Stomach (tissue), 9 donors: ENCODE data around the gene RABGAP1. TPM values are rescaled to one million over a fixed set of nuclear protein-coding genes. Genes with fewer than 3 reads are reported as not detected.

Experiments
- DNase-seq, 2 donors: peaks; one replicate each; pipeline versions ENCODE4 v3.0.0 to v3.0.0-alpha.2; 2013 to 2019
- H3K27ac ChIP-seq, 5 donors: fragments of 200-600 bp in 4 of 5; sonication (generic) in 4 of 5; one replicate each; pipeline ENCODE4 v1.5.1; 2013 to 2019; ENCODE audit warnings: mild to moderate bottlenecking in 1 of 5, moderate library complexity in 1 of 5
- H3K27me3 ChIP-seq, 3 donors: fragments of 200-600 bp; sonication (generic); one replicate each; pipeline ENCODE4 v1.5.1; 2017 to 2019; ENCODE audit warnings: mixed run types in 1 of 3
- H3K36me3 ChIP-seq, 4 donors: fragments of 200-600 bp; sonication (generic); 1 replicate in 3 of 4; 2 replicates in 1 of 4; pipeline ENCODE4 v1.5.1; 2016 to 2019
- H3K4me1 ChIP-seq, 4 donors: fragments of 200-600 bp; sonication (generic); one replicate each; pipeline ENCODE4 v1.5.1; 2016 to 2019
- H3K4me3 ChIP-seq, 4 donors: fragments of 200-600 bp; sonication (generic) in 3 of 4; one replicate each; pipeline ENCODE4 v1.5.1; 2016 to 2019; ENCODE audit warnings: mild to moderate bottlenecking in 1 of 4
- H3K9me3 ChIP-seq, 4 donors: fragments of 200-600 bp; sonication (generic); one replicate each; pipeline ENCODE4 v1.5.1; 2016 to 2019
- CTCF ChIP-seq, 7 experiments: fragments of 450-650 bp in 4 of 7; fragments of 200-600 bp in 3 of 7; sonication (generic) in 3 of 7; IDR thresholded peaks; one replicate each; pipeline ENCODE4 v1.5.1; 2016 to 2019; ENCODE audit warnings: antibody characterized with exemption in 7 of 7, control low read depth in 2 of 7, mild to moderate bottlenecking in 1 of 7
- EP300 ChIP-seq: sonication (generic); formaldehyde crosslinking; IDR thresholded peaks from one replicate; pipeline ENCODE4 v1.6.1; 2017; ENCODE audit warnings: antibody characterized with exemption
- POLR2A ChIP-seq, 4 donors: fragments of 450-650 bp; IDR thresholded peaks; one replicate each; pipeline ENCODE4 v1.6.1; 2016; ENCODE audit warnings: antibody characterized with exemption in 4 of 4, control low read depth in 2 of 4, mild to moderate bottlenecking in 1 of 4, moderate library complexity in 1 of 4
- POLR2AphosphoS5 ChIP-seq, 3 donors: sonication (generic); formaldehyde crosslinking; IDR thresholded peaks; one replicate each; pipeline ENCODE4 v1.6.1; 2016; ENCODE audit warnings: antibody characterized with exemption in 3 of 3
- whole genome bisulfite sequencing, 5 donors: extraction: QIAGEN DNeasy Blood & Tissue Kit in 3 of 5; methylation state at CpG; one replicate each; pipeline versions ENCODE4 v1.1.5 to v1.1.7; 2013 to 2018; 5-methylcytosine and 5-hydroxymethylcytosine counted together
- intact Hi-C: fragments of 100-400 bp; cut with DNase I; formaldehyde crosslinking; loops from one replicate; pipeline ENCODE4 v1.15.1; 2023; ENCODE audit warnings: low total_unique reads
- polyA plus RNA-seq, 3 donors: library from polyadenylated mRNA; stranded (reverse); fragments of 200-250 nt; gene quantifications; one replicate each; pipeline ENCODE4 v1.2.3, GENCODE V29; 2013
- total RNA-seq, 5 donors: library from RNA; depleted of rRNA; stranded (reverse); fragments of >200 nt; gene quantifications; one replicate each; pipeline versions ENCODE4 v1.1.0 to v1.2.3, GENCODE V29; 2014 to 2016
- donor health status: healthy with polysubstance abuse.
- donor health status: Bipolar disorder and iron deficiency.
- donor health status: healthy.

The RABGAP1 gene
- total and polyA plus RNA-seq, 8 donors = 7.0 to 157 (median 33.0) TPM

DNA sequence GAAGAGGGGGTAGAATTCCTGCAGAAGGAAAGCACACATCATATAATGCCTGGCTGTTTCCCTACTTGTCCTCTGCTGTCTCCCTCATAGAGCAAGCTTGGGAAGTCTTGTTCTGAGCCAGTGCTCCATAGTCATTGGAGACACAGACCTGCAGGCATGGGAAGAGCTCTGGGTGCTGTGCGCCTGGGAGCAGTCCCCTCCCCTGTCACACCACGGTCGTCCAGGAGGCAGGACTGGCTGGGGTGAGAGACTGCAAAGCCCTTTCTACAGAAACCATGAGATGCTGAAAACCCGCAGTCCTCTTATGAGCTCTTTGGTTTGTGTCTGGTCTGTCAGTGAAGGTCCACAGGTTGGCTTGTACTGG is 157.3 kb downstream of the RABGAP1 start:
- WGBS, 5 donors = 73 to 89% (median 82%) methylated on average over 4 of the region's 4 CpGs
- H3K9me3 ChIP-seq = no peaks in the 10 kb centered on the region
- peaks cover 0 to 8% (median 0%) of the 10 kb centered on the region in 4 donors for H3K4me1 ChIP-seq
- no peak overlapping the region for H3K27ac ChIP-seq
- intact Hi-C loops = no loop called here
- no peak for DNase-seq
- H3K36me3 ChIP-seq = peaks cover 60 to 100% (median 97%) of the 10 kb centered on the region in 4 donors
- TF ChIP-seq POLR2A (IDR thresholded peaks at IDR 0.05) = no peak
- no peak for TF ChIP-seq EP300
- no peak for TF ChIP-seq CTCF (IDR thresholded peaks at IDR 0.05)
- no peak overlapping the region for H3K4me3 ChIP-seq
- H3K27me3 ChIP-seq = no peaks in the 10 kb centered on the region

- peaks cover 64 to 100% (median 97%) of the 10 kb centered on the region in 4 donors for H3K36me3 ChIP-seq
- no peaks in the 10 kb centered on the region for H3K27me3 ChIP-seq
- 89 to 96% (median 92%) methylated on average over 6 of the region's 6 CpGs for WGBS, 5 donors
- no peak overlapping the region for H3K4me3 ChIP-seq
- no peaks in the 10 kb centered on the region for H3K9me3 ChIP-seq
- TF ChIP-seq POLR2AphosphoS5 (IDR thresholded peaks at IDR 0.05) (no peak), CTCF (IDR thresholded peaks at IDR 0.05) (no peak), EP300 (no peak), POLR2A (IDR thresholded peaks at IDR 0.05) (no peak)
- peaks cover 0 to 8% (median 0%) of the 10 kb centered on the region in 4 donors for H3K4me1 ChIP-seq
- no peak overlapping the region for H3K27ac ChIP-seq
- no peak for DNase-seq
- intact Hi-C loops = no loop called here
Measured at GRCh38 chr9:123099042-123099441, 158.2 kb downstream of the RABGAP1 start.

- intact Hi-C loops = no loop called here
- peaks cover 68 to 100% (median 97%) of the 10 kb centered on the region in 4 donors for H3K36me3 ChIP-seq
- no peak for DNase-seq
- TF ChIP-seq CTCF (IDR thresholded peaks at IDR 0.05) = no peak
- no peak for TF ChIP-seq POLR2AphosphoS5 (IDR thresholded peaks at IDR 0.05)
- no peak for TF ChIP-seq POLR2A (IDR thresholded peaks at IDR 0.05)
- no peak for TF ChIP-seq EP300
- no peaks in the 10 kb centered on the region for H3K27me3 ChIP-seq
- WGBS, 5 donors = 94 to 99% (median 95%) methylated on average over 3 of the region's 3 CpGs
- no peak overlapping the region for H3K4me3 ChIP-seq
- peaks cover 0 to 8% (median 0%) of the 10 kb centered on the region in 4 donors for H3K4me1 ChIP-seq
- no peaks in the 10 kb centered on the region for H3K9me3 ChIP-seq
- no peak overlapping the region for H3K27ac ChIP-seq
Measured at GRCh38 chr9:123099548-123099947, 158.7 kb downstream of the RABGAP1 start.

GRCh38 chr9:123102375-123103113 is 161.7 kb downstream of the RABGAP1 start:
- DNase-seq = no peak
- intact Hi-C loops = loop anchor here (10.0 kb wide), 1 partner anchor 242 kb away; no protein-coding TSS in a partner anchor
- Histone ChIP-seq H3K4me3 (no peak overlapping the region), H3K27me3 (no peaks in the 10 kb centered on the region), H3K27ac (no peak overlapping the region), H3K9me3 (no peaks in the 10 kb centered on the region), H3K4me1 (peaks cover 0 to 8% (median 0%) of the 10 kb centered on the region in 4 donors), H3K36me3 (peaks cover 54 to 100% (median 98%) of the 10 kb centered on the region in 4 donors)
- TF ChIP-seq CTCF (IDR thresholded peaks at IDR 0.05) (no peak), EP300 (no peak), POLR2AphosphoS5 (IDR thresholded peaks at IDR 0.05) (no peak), POLR2A (IDR thresholded peaks at IDR 0.05) (no peak)
- WGBS, 5 donors = 78 to 87% (median 81%) methylated on average over 3 of the region's 3 CpGs
